ENCODE measurements around the gene GMNC.
A peak's percentile ranks its signal among the peaks of the same experiment; 100 is the strongest.
"Not testable (repeated sequence)": the region's sequence is repeated elsewhere in the genome, so short reads cannot be mapped to it uniquely, and the experiment has no call there.

The GMNC gene

DNA sequence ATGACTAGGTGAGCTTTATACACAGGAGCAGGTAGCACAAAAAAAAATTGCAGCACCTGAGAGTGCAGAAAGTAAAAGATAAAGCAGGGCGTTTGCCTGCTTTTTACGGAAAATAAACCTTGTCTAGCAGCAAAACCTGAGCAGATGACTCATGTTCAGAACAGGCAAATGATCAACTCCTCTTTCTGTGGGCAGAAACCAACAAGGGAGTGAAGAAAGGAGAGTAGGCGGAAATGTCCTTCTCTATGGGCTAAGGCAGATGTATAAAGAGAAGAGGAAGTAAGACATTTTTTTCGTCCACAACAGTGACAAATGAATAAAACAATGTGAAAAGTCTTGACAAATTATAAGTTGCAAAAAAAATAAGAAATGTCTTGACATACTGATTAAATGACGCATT, 24.5 kb upstream of the GMNC start:
- DNase-seq (ENCODE audit: low read depth), result peak; percentile 3
- H3K4me3 ChIP-seq (replicated peaks; ENCODE audit: low read depth, low read length), result no peak overlapping the region
- TF ChIP-seq, protein P1, sequence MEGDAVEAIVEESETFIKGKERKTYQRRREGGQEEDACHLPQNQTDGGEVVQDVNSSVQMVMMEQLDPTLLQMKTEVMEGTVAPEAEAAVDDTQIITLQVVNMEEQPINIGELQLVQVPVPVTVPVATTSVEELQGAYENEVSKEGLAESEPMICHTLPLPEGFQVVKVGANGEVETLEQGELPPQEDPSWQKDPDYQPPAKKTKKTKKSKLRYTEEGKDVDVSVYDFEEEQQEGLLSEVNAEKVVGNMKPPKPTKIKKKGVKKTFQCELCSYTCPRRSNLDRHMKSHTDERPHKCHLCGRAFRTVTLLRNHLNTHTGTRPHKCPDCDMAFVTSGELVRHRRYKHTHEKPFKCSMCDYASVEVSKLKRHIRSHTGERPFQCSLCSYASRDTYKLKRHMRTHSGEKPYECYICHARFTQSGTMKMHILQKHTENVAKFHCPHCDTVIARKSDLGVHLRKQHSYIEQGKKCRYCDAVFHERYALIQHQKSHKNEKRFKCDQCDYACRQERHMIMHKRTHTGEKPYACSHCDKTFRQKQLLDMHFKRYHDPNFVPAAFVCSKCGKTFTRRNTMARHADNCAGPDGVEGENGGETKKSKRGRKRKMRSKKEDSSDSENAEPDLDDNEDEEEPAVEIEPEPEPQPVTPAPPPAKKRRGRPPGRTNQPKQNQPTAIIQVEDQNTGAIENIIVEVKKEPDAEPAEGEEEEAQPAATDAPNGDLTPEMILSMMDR (IDR thresholded peaks at IDR 0.05; ENCODE audit: low read length, missing control alignments), result no peak

DNA sequence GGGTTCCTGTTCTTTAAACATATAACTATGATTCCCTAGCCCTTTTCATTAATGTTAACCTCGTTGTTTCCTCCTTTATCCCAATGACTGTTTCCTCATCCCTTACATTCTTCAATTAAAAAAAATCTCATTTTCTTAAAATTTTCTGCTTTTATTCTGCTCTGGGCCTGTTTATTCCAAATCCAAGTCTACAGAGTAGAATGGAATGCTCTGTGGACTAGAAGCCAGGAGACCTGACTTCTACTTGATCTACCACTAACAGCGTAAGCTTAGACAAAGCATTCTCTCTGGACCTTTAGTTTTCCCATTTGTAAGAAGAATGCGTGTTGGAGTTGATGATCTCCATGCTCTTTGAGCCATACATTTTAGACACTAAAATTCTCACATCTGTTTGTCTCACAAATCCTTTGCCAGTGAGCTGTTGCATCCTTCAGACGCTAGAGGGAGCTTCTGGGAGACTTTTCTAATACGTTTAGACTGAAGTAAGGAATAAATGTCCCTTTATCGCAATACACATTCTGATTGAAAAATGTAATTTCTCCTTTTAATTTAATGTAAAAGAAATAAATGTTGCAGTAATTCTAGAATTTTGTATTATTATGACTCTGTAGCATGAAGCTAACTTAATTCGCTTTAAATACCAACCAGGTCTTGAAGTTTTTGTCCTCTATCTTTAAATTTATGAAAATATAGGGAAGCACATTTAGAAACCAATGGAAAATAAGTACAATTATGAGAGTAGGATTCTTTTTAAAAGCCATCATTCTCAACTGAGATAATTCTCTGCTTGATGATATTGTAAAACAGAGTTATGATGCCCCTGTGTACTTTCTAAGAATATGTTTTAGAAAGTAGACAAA, 21.7 kb upstream of the GMNC start:
- no peak overlapping the region for H3K4me3 ChIP-seq (replicated peaks; ENCODE audit: low read depth, low read length)
- DNase-seq (ENCODE audit: low read depth), result peak; percentile 77
- TF ChIP-seq, protein P1 (IDR thresholded peaks at IDR 0.05; ENCODE audit: low read length, missing control alignments), result peak; percentile 99

DNA sequence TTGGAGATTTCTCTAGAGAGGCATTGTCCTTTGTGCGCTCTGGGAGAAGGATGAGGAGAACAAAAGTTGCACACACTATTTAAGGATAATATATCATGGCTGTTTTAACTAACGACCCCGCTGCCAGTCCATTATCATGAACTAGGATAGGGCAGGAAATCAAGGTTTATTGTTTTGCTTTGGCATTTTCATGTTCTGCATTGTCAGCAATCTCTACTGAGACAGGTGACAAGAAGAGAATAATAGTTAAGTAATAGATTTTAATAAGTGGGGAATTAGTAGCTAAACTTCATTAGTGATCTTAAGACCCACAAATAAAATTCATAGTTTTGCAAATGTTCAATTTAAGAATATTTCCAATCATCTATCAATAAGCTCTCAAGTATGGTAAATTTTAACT, 20.6 kb upstream of the GMNC start:
- no peak overlapping the region for H3K4me3 ChIP-seq (replicated peaks; ENCODE audit: low read depth, low read length)
- no peak for DNase-seq (ENCODE audit: low read depth)
- TF ChIP-seq, protein P1 (IDR thresholded peaks at IDR 0.05; ENCODE audit: low read length, missing control alignments), result no peak

DNA sequence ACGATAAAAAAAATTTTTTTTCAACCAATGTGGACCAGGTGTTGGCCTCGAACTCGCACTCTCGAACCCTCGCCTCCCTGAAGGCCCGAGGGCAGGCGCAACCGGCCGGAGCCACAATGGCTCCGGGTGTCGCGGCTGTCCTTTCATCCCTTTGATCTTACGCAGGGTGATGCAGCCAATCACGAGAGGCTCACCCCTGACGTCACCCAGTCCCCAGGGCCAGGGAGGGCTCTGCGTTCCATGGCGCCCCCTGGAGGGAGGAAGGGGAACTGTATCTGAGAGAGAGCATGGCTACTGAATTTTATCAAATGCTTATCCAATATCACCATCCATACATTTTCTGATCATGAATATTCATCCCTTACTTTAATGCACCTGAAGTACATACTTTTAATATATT, 15.4 kb upstream of the GMNC start:
- TF ChIP-seq, protein P1 (IDR thresholded peaks at IDR 0.05; ENCODE audit: low read length, missing control alignments), result peak; percentile 10
- no peak overlapping the region for H3K4me3 ChIP-seq (replicated peaks; ENCODE audit: low read depth, low read length)
- DNase-seq (ENCODE audit: low read depth), result no peak

DNA sequence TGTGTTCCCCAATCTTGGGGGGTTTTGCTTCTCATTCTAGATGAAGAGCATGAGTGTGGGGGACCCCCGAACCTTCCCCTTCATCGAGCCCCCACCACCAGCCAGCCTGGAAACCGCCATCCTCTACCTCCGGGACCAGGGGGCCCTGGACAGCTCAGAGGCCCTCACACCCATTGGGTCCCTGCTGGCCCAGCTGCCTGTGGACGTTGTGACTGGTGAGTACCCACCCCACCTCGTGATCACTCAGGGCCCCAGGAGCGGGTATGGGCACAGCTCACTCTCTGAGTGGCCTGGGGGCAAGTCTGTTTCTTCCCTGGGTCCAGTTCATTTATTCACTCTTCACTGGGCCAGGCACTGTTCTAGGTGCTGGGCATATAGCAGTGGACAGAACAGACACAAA, 13.9 kb upstream of the GMNC start:
- not testable (repeated sequence) for H3K4me3 ChIP-seq (replicated peaks; ENCODE audit: low read depth, low read length); DNase-seq (ENCODE audit: low read depth)

DNA sequence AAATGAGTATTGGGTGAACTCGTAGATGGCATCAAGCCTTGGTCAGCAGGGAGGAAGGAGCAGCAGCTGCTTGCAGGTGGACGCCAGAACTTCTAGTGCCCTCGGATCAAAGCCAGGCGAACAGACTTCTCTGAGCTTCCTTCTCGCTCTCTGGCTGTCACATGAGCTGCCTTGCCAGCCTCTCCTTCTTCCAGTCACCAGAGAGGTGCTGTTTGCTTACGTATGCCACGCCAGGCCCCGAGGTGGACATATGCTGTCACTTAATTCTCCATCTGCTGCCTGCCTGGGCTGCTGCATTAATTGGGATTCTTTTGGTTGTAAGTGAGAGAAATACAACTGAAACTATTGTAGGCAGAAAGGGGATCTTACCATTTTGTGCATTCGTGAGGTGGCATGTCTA, 12.6 kb upstream of the GMNC start:
- not testable (repeated sequence) for H3K4me3 ChIP-seq (replicated peaks; ENCODE audit: low read depth, low read length); DNase-seq (ENCODE audit: low read depth)

DNA sequence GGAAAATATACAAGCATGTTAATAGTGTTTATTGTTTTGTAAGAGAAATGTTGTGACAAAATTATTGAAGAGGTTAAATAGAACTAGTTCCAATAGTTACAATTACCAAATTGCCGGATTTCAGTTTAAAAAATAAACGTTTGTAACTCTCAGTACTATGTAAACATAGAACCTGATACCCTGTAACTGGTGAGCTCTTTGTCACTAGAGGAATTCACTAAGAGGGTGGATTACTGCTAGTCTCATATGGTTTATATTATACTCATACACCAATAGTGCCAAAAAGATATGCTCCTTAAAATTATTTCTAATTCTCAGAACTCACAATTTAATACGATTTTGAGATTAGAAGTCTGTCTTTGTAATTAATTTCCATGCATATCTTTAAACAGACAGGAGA, 7.6 kb upstream of the GMNC start:
- no peak for DNase-seq (ENCODE audit: low read depth)
- TF ChIP-seq, protein P1 (IDR thresholded peaks at IDR 0.05; ENCODE audit: low read length, missing control alignments), result no peak
- no peak overlapping the region for H3K4me3 ChIP-seq (replicated peaks; ENCODE audit: low read depth, low read length)

DNA sequence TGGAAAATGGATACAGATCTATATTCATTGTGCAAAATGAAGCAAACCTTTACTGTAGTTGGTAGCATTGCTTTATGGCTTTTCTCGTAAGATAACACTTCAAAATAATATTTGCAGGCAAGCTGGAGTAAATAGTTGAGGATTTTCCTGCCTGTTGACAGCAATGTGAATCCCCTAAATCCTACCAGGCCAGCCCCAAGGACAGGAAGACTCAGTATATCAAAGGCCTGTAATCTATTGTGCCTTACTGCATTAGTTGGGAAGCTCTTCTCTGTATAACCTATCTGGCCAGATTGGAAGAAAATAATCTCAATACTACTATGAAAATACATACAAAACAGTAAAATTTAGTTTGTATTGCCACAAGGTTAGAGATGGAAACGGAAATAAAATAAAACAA, 4.6 kb upstream of the GMNC start:
- H3K4me3 ChIP-seq (replicated peaks; ENCODE audit: low read depth, low read length), result no peak overlapping the region
- TF ChIP-seq, protein P1 (IDR thresholded peaks at IDR 0.05; ENCODE audit: low read length, missing control alignments), result no peak
- no peak for DNase-seq (ENCODE audit: low read depth)

Measured in fibroblast of pulmonary artery (primary cell).